ENCODE measurements around the gene TRRAP.

The TRRAP gene

DNA sequence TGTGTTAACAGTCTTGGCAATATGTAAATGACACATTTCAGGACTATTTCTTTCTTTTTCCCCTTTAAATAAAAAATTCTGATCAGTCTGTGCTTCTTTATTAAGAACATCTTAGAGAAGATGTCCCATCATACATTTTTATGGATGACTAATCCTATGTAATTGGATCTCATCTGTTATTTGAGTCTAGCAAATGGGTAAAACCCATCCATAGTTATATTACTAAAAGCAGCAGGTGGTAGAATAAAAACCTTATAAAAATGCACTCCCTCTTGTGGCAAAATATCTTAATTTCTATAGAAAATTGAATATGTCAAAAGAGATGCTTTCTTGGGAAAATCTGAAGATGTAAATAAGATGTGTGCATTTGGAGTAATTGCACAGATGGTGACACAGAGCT lies 35.3 kb downstream of the TRRAP start:
- no peaks in the 10 kb centered on the region for H3K27me3 ChIP-seq
- H3K9me3 ChIP-seq, result no peaks in the 10 kb centered on the region
- H3K4me1 ChIP-seq (ENCODE audit: control insufficient read depth in 1 of 2, insufficient read depth in 1 of 2, low read depth in 1 of 2, low read length in 1 of 2), result no peaks in the 10 kb centered on the region
- H3K27ac ChIP-seq, result no peak overlapping the region
- no peak overlapping the region for H3K4me3 ChIP-seq (ENCODE audit: low read depth in 1 of 2, low read length in 1 of 2)
- TF ChIP-seq, protein P1, sequence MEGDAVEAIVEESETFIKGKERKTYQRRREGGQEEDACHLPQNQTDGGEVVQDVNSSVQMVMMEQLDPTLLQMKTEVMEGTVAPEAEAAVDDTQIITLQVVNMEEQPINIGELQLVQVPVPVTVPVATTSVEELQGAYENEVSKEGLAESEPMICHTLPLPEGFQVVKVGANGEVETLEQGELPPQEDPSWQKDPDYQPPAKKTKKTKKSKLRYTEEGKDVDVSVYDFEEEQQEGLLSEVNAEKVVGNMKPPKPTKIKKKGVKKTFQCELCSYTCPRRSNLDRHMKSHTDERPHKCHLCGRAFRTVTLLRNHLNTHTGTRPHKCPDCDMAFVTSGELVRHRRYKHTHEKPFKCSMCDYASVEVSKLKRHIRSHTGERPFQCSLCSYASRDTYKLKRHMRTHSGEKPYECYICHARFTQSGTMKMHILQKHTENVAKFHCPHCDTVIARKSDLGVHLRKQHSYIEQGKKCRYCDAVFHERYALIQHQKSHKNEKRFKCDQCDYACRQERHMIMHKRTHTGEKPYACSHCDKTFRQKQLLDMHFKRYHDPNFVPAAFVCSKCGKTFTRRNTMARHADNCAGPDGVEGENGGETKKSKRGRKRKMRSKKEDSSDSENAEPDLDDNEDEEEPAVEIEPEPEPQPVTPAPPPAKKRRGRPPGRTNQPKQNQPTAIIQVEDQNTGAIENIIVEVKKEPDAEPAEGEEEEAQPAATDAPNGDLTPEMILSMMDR (IDR thresholded peaks at IDR 0.05), result no peak
- H3K36me3 ChIP-seq, result peaks cover 94% of the 10 kb centered on the region

DNA sequence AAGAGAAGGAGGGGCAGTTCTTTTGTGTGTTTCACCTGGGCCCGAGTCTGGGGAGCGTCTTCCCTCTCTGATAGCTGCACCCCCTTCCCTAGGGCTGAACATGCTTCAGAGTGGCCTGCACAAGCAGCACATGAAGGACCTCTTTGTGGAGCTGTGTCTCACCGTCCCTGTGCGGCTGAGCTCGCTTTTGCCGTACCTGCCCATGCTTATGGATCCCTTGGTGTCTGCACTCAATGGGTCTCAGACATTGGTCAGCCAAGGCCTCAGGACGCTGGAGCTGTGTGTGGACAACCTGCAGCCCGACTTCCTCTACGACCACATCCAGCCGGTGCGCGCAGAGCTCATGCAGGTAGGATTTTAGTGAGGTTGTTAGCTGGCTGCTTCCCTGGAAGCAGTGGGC lies 39.0 kb downstream of the TRRAP start:
- TF ChIP-seq, protein P1 (IDR thresholded peaks at IDR 0.05), result no peak
- H3K27me3 ChIP-seq, result no peaks in the 10 kb centered on the region
- no peak overlapping the region for H3K4me3 ChIP-seq (ENCODE audit: low read depth in 1 of 2, low read length in 1 of 2)
- no peak overlapping the region for H3K27ac ChIP-seq
- no peaks in the 10 kb centered on the region for H3K4me1 ChIP-seq (ENCODE audit: control insufficient read depth in 1 of 2, insufficient read depth in 1 of 2, low read depth in 1 of 2, low read length in 1 of 2)
- peaks cover 94% of the 10 kb centered on the region for H3K36me3 ChIP-seq
- H3K9me3 ChIP-seq, result no peaks in the 10 kb centered on the region

DNA sequence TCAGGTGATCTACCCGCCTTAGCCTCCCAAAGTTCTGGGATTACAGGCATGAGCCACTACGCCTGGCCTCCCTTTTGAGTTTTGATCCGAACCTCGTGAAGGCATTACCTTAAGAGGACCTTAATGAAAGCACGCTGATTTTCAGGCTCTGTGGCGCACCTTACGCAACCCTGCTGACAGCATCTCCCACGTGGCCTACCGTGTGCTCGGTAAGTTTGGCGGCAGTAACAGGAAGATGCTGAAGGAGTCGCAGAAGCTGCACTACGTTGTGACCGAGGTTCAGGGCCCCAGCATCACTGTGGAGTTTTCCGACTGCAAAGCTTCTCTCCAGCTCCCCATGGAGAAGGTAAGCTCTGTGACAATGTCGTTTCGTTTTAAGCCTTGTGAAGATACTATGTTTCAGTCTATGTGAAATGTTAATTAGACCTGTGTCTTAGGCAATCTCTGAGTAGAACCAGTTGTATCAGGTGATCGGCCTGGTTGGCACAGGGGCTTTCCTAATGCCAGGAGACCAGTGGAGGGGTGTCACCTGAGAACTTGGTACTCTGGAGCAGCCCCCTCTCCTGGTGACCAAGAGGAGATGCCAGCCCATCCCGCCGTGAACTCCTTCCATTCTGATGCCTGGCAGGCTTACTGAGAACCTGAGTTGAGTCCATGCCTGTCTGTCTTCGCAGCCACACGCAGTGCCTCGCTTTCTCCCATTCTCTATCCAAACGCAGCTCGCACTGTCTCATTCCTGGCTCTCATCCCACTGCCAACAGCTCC lies 43.5 kb downstream of the TRRAP start:
- no peaks in the 10 kb centered on the region for H3K9me3 ChIP-seq
- H3K4me3 ChIP-seq (ENCODE audit: low read depth in 1 of 2, low read length in 1 of 2), result no peak overlapping the region
- no peaks in the 10 kb centered on the region for H3K4me1 ChIP-seq (ENCODE audit: control insufficient read depth in 1 of 2, insufficient read depth in 1 of 2, low read depth in 1 of 2, low read length in 1 of 2)
- peaks cover 98% of the 10 kb centered on the region for H3K36me3 ChIP-seq
- H3K27ac ChIP-seq, result no peak overlapping the region
- no peaks in the 10 kb centered on the region for H3K27me3 ChIP-seq
- TF ChIP-seq, protein P1 (IDR thresholded peaks at IDR 0.05), result no peak

DNA sequence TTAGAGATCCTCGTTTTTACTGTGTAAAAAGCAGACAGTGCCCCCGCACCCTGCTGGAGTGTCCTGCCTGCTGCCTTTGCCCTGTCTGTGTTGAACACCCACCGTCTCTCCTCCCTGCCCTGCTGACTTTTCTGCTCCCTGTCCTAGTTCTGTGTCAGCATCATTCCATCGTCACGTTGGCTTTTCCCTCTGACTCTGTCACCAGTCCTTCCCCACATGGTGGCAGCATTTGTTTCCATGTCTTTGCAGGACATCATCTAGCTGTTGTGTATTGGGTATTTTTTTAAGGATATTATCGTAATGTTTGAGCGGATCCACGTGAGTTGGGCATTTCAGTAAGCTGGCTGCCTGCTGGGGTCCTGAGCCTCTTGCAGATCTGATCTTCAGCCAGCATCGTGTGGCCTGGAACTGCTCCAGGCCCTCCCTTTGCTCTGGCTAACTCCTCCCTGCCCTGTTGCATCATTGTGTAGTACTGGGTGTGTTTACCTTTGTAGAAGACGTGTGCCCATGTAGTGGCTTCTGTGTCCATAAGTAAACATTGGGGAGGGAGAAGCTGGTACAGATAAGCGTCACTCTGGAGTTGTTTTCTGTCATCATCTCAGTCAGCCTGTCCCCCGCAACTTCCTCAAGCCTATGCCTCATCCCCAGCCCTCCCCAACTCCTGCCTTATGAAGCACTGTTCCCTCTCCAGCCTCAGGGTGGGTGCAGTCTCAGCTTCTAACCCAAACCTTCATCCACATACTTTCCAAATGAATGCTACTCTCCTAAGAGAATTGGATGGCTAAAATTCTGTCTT lies 44.3 kb downstream of the TRRAP start:
- Histone ChIP-seq H3K4me3 (ENCODE audit: low read depth in 1 of 2, low read length in 1 of 2) (no peak overlapping the region), H3K27ac (no peak overlapping the region), H3K9me3 (no peaks in the 10 kb centered on the region), H3K36me3 (peaks cover 98% of the 10 kb centered on the region), H3K4me1 (ENCODE audit: control insufficient read depth in 1 of 2, insufficient read depth in 1 of 2, low read depth in 1 of 2, low read length in 1 of 2) (no peaks in the 10 kb centered on the region), H3K27me3 (no peaks in the 10 kb centered on the region)
- TF ChIP-seq, protein P1 (IDR thresholded peaks at IDR 0.05), result no peak

DNA sequence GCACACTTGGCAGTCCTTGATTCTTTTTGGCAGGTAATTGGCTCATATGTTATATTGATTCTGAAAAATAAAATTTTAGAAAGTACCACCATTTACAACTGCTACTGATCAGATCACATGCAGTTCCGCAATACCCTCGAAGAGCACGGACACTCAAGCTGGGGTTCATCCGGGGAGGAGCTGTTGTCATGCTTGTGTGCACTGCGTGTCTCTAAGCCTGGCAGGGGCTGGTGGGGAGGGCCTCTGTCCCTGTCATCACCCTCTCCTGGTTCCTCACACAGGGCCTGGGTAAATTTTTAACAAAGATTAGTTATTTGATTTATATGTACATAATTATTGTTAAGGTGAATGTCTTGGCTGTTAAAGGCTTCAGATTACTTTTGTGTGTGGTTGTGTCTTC lies 45.2 kb downstream of the TRRAP start:
- TF ChIP-seq, protein P1 (IDR thresholded peaks at IDR 0.05), result no peak
- Histone ChIP-seq H3K4me3 (ENCODE audit: low read depth in 1 of 2, low read length in 1 of 2) (no peak overlapping the region), H3K27ac (no peak overlapping the region), H3K27me3 (no peaks in the 10 kb centered on the region), H3K36me3 (peaks cover 99% of the 10 kb centered on the region), H3K4me1 (ENCODE audit: control insufficient read depth in 1 of 2, insufficient read depth in 1 of 2, low read depth in 1 of 2, low read length in 1 of 2) (no peaks in the 10 kb centered on the region), H3K9me3 (no peaks in the 10 kb centered on the region)
